Mesenchymal stem cell (in vitro differentiated cells and primary cell): ENCODE measurements around the gene GJA3.

Experiments
- DNase-seq: peaks from one replicate; pipeline ENCODE4 v3.0.0-alpha.2; 2013
- H2AFZ ChIP-seq: one replicate; pipeline ENCODE4 v1.6.1; 2013; ENCODE audit warnings: low read depth, mild to moderate bottlenecking, control low read depth, inconsistent platforms, low read length, moderate library complexity
- H2AK5ac ChIP-seq: 2 replicates; pipeline ENCODE4 v1.6.1; 2013; ENCODE audit warnings: low read length, moderate library complexity, mild to moderate bottlenecking, inconsistent platforms; ENCODE audit not compliant: severe bottlenecking
- H2BK120ac ChIP-seq: one replicate; pipeline ENCODE4 v1.6.1; 2013; ENCODE audit warnings: low read depth, mild to moderate bottlenecking, inconsistent platforms, low read length, moderate library complexity
- H2BK12ac ChIP-seq, 2 experiments: one replicate each; pipeline ENCODE4 v1.6.1; 2013; ENCODE audit warnings: inconsistent platforms in 2 of 2, low read length in 2 of 2, mild to moderate bottlenecking in 2 of 2, moderate library complexity in 2 of 2, control low read depth in 1 of 2
- H2BK15ac ChIP-seq: one replicate; pipeline ENCODE4 v1.6.1; 2013; ENCODE audit warnings: mild to moderate bottlenecking, low read depth, inconsistent platforms; ENCODE audit not compliant: poor library complexity, severe bottlenecking
- H2BK5ac ChIP-seq: 2 replicates; pipeline ENCODE4 v1.6.1; 2013; ENCODE audit warnings: low read depth, mild to moderate bottlenecking, low read length, control low read depth, inconsistent platforms; ENCODE audit not compliant: poor library complexity, severe bottlenecking
- H3K14ac ChIP-seq, 2 experiments: one replicate each; pipeline ENCODE4 v1.6.1; 2013; ENCODE audit warnings: inconsistent platforms in 2 of 2, low read length in 2 of 2, control low read depth in 1 of 2, mild to moderate bottlenecking in 1 of 2, moderate library complexity in 1 of 2
- H3K18ac ChIP-seq, 2 experiments: one replicate each; pipeline ENCODE4 v1.6.1; 2013; ENCODE audit warnings: inconsistent platforms in 2 of 2, low read length in 2 of 2, control low read depth in 1 of 2, low read depth in 1 of 2, mild to moderate bottlenecking in 1 of 2
- H3K23ac ChIP-seq, 2 experiments: one replicate each; pipeline ENCODE4 v1.6.1; 2013; ENCODE audit warnings: inconsistent platforms in 2 of 2, low read length in 2 of 2, mild to moderate bottlenecking in 2 of 2, moderate library complexity in 2 of 2, control low read depth in 1 of 2
- H3K27ac ChIP-seq: 2 replicates; pipeline ENCODE4 v1.5.1; 2013; ENCODE audit warnings: mild to moderate bottlenecking, moderate library complexity, low read length, control low read depth, inconsistent platforms; ENCODE audit not compliant: poor library complexity, severe bottlenecking
- H3K27me3 ChIP-seq, 2 experiments: 2 replicates each; pipeline versions ENCODE4 v1.6.1 to v1.7.0; 2013; ENCODE audit warnings: low read length in 2 of 2, mild to moderate bottlenecking in 2 of 2, moderate library complexity in 2 of 2, control low read depth in 1 of 2, inconsistent platforms in 1 of 2; ENCODE audit not compliant: control insufficient read depth in 1 of 2, insufficient read depth in 1 of 2
- H3K36me3 ChIP-seq, 2 experiments: 2 replicates each; pipeline versions ENCODE4 v1.6.1 to v1.7.0; 2013; ENCODE audit warnings: low read length in 2 of 2, control low read depth in 1 of 2, inconsistent platforms in 1 of 2, low read depth in 1 of 2, mild to moderate bottlenecking in 1 of 2; ENCODE audit not compliant: insufficient read depth in 2 of 2, control insufficient read depth in 1 of 2
- H3K4ac ChIP-seq, 2 experiments: one replicate each; pipeline ENCODE4 v1.6.1; 2013; ENCODE audit warnings: inconsistent platforms in 2 of 2, low read length in 2 of 2, mild to moderate bottlenecking in 2 of 2, moderate library complexity in 2 of 2, control low read depth in 1 of 2, low read depth in 1 of 2
- H3K4me1 ChIP-seq: 2 replicates; pipeline ENCODE4 v1.6.1; 2013; ENCODE audit warnings: low read depth, low read length, control low read depth; ENCODE audit not compliant: control insufficient read depth, insufficient read depth
- H3K4me2 ChIP-seq: 2 replicates; pipeline ENCODE4 v1.6.1; 2013; ENCODE audit warnings: low read length, mild to moderate bottlenecking, inconsistent platforms; ENCODE audit not compliant: poor library complexity, severe bottlenecking
- H3K4me3 ChIP-seq, 2 experiments: 2 replicates each; pipeline versions ENCODE4 v1.5.1 to v1.7.0; 2013; ENCODE audit warnings: low read length in 2 of 2, mild to moderate bottlenecking in 2 of 2, control low read depth in 1 of 2, low read depth in 1 of 2; ENCODE audit not compliant: insufficient read depth in 1 of 2
- H3K79me1 ChIP-seq: replicated peaks from 2 replicates; pipeline ENCODE4 v1.6.1; 2013; ENCODE audit warnings: mild to moderate bottlenecking, control low read depth, low read length, inconsistent platforms; ENCODE audit not compliant: poor library complexity, severe bottlenecking
- H3K9ac ChIP-seq: 2 replicates; pipeline ENCODE4 v1.7.0; 2013; ENCODE audit warnings: mild to moderate bottlenecking, low read length, moderate library complexity
- H3K9me3 ChIP-seq: 2 replicates; pipeline ENCODE4 v1.7.0; 2013; ENCODE audit warnings: mild to moderate bottlenecking, low read length; ENCODE audit not compliant: control insufficient read depth
- H4K8ac ChIP-seq: one replicate; pipeline ENCODE4 v1.6.1; 2013; ENCODE audit warnings: inconsistent platforms, mild to moderate bottlenecking, low read length, moderate library complexity
- H4K91ac ChIP-seq: one replicate; pipeline ENCODE4 v1.6.1; 2013; ENCODE audit warnings: mild to moderate bottlenecking, low read length, inconsistent platforms
- WGBS: methylation state at CpG from one replicate; pipeline ENCODE4 v1.1.7; 2013; ENCODE audit warnings: mixed read lengths; 5-methylcytosine and 5-hydroxymethylcytosine counted together

The GJA3 gene

GRCh38 chr13:20105161-20105689 lies 55.6 kb downstream of the GJA3 start:
- no peaks in the 10 kb centered on the region for H3K4me1 ChIP-seq
- peaks cover 8 to 63% of the 10 kb centered on the region in 2 experiments for H3K27me3 ChIP-seq
- DNase-seq: no peak
- H2AK5ac ChIP-seq: no peak overlapping the region
- no peak overlapping the region for H2BK120ac ChIP-seq
- H2BK15ac ChIP-seq: no peak overlapping the region
- no peak overlapping the region for H3K23ac ChIP-seq
- no peaks in the 10 kb centered on the region for H3K9me3 ChIP-seq
- 90% methylated on average over 13 of the region's 13 CpGs for WGBS
- no peak overlapping the region for H2BK12ac ChIP-seq
- no peak overlapping the region for H3K4me2 ChIP-seq
- no peaks in the 10 kb centered on the region for H3K36me3 ChIP-seq
- H3K4me3 ChIP-seq: no peak overlapping the region
- H2BK5ac ChIP-seq: no peak overlapping the region
- H3K79me1 ChIP-seq: no peaks in the 10 kb centered on the region
- H3K4ac ChIP-seq: no peak overlapping the region
- H3K18ac ChIP-seq: no peak overlapping the region
- H3K27ac ChIP-seq: no peak overlapping the region
- no peak overlapping the region for H2AFZ ChIP-seq
- H3K9ac ChIP-seq: no peak overlapping the region
- no peak overlapping the region for H3K14ac ChIP-seq
- no peak overlapping the region for H4K91ac ChIP-seq
- no peak overlapping the region for H4K8ac ChIP-seq

GRCh38 chr13:20102525-20103180 lies 58.2 kb downstream of the GJA3 start:
- Histone ChIP-seq H2AFZ (no peak overlapping the region), H3K4me3 (no peak overlapping the region), H3K18ac (no peak overlapping the region), H4K91ac (no peak overlapping the region), H2BK15ac (no peak overlapping the region), H3K4me2 (no peak overlapping the region), H3K4ac (no peak overlapping the region), H3K14ac (no peak overlapping the region), H3K27me3 (peaks cover 8 to 85% of the 10 kb centered on the region in 2 experiments), H3K79me1 (no peaks in the 10 kb centered on the region), H3K4me1 (peaks cover 8% of the 10 kb centered on the region), H3K27ac (no peak overlapping the region), H3K9me3 (no peaks in the 10 kb centered on the region), H4K8ac (no peak overlapping the region), H3K36me3 (no peaks in the 10 kb centered on the region), H2AK5ac (no peak overlapping the region), H2BK120ac (no peak overlapping the region), H2BK12ac (no peak overlapping the region), H3K9ac (no peak overlapping the region), H3K23ac (no peak overlapping the region), H2BK5ac (no peak overlapping the region)
- no peak for DNase-seq
- WGBS: 75% methylated on average over 8 of the region's 9 CpGs

GRCh38 chr13:20101467-20102316 lies 59.2 kb downstream of the GJA3 start:
- H2AK5ac ChIP-seq: no peak overlapping the region
- no peak for DNase-seq

GRCh38 chr13:20099319-20099718 lies 61.5 kb downstream of the GJA3 start:
- no peak overlapping the region for H3K23ac ChIP-seq
- H2AFZ ChIP-seq: no peak overlapping the region
- H2BK12ac ChIP-seq: no peak overlapping the region
- no peak overlapping the region for H2BK15ac ChIP-seq
- H3K4me2 ChIP-seq: peak overlapping the region; percentile 17
- H3K9me3 ChIP-seq: no peaks in the 10 kb centered on the region
- peaks cover 8% of the 10 kb centered on the region for H3K4me1 ChIP-seq
- H3K27me3 ChIP-seq: peaks cover 4 to 54% of the 10 kb centered on the region in 2 experiments
- H3K4ac ChIP-seq: no peak overlapping the region
- no peak overlapping the region for H4K8ac ChIP-seq
- no peak overlapping the region for H3K14ac ChIP-seq
- H2AK5ac ChIP-seq: peak overlapping the region; percentile 68
- no peak overlapping the region for H2BK5ac ChIP-seq
- WGBS: 73% methylated on average over 9 of the region's 9 CpGs
- H3K9ac ChIP-seq: no peak overlapping the region
- peak overlapping the region; percentile 74 for H3K27ac ChIP-seq
- peak overlapping the region in 1 of 2 experiments; percentile 20 for H3K4me3 ChIP-seq
- no peak overlapping the region for H2BK120ac ChIP-seq
- H3K36me3 ChIP-seq: no peaks in the 10 kb centered on the region
- DNase-seq: no peak
- H3K18ac ChIP-seq: no peak overlapping the region
- H4K91ac ChIP-seq: no peak overlapping the region
- H3K79me1 ChIP-seq: no peaks in the 10 kb centered on the region

More at GRCh38 chr13:20101467-20102316, 59.2 kb downstream of the GJA3 start:
- no peak overlapping the region for H4K8ac ChIP-seq
- H3K18ac ChIP-seq: no peak overlapping the region
- no peak overlapping the region for H2BK5ac ChIP-seq
- H3K23ac ChIP-seq: no peak overlapping the region
- H3K27me3 ChIP-seq: peaks cover 4 to 77% of the 10 kb centered on the region in 2 experiments
- H3K36me3 ChIP-seq: no peaks in the 10 kb centered on the region
- H3K79me1 ChIP-seq: no peaks in the 10 kb centered on the region
- WGBS: 83% methylated on average over 7 of the region's 8 CpGs
- no peak overlapping the region for H2BK120ac ChIP-seq
- H2BK12ac ChIP-seq: no peak overlapping the region
- no peak overlapping the region for H2BK15ac ChIP-seq
- H3K9ac ChIP-seq: no peak overlapping the region
- no peaks in the 10 kb centered on the region for H3K9me3 ChIP-seq
- H4K91ac ChIP-seq: no peak overlapping the region
- no peak overlapping the region for H3K14ac ChIP-seq
- H3K27ac ChIP-seq: no peak overlapping the region
- H3K4ac ChIP-seq: no peak overlapping the region
- H3K4me1 ChIP-seq: peaks cover 8% of the 10 kb centered on the region
- no peak overlapping the region for H3K4me3 ChIP-seq
- no peak overlapping the region for H3K4me2 ChIP-seq
- H2AFZ ChIP-seq: no peak overlapping the region
